ENCODE data around the gene HEBP2. TPM values are rescaled to one million over a fixed set of nuclear protein-coding genes. Genes with fewer than 3 reads are reported as not detected.

Gene HEBP2
- total and polyA plus RNA-seq, 4 donors, result 14.4 to 56.9 (median 25.7) TPM

DNA sequence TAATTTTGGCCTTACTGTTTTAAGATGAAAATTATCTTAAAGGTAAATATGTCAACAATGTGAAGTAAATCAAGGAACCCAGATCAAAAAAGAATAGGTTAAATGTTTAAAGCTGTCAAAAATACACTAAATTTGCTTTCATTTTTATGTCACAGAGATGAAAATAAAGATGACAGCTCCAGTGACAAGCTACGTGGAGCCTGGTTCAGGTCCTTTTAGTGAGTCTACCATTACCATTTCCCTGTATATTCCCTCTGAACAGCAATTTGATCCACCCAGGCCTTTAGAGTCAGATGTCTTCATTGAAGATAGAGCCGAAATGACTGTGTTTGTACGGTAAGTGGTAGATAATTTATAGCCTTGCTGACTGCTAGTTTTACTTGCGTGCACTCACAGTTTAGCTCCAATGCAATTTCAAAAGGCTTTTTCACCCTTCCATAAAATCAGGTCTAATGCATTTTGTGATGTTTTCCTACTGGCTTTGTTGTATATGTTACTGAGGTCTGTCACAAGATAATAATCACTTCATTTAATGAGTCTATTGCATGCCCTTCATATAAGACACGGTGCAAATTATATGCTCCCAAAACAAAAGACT, 1.9 kb downstream of the HEBP2 start:
- H3K36me3 ChIP-seq (ENCODE audit: control insufficient read depth in 4 of 4, insufficient read depth in 4 of 4, low read length in 4 of 4), result peaks cover 7 to 28% (median 20%) of the 10 kb centered on the region in 4 donors
- no peak overlapping the region for H3K4me3 ChIP-seq
- peaks cover 0 to 10% (median 0%) of the 10 kb centered on the region in 5 donors for H3K4me1 ChIP-seq (ENCODE audit: control insufficient read depth in 5 of 5, insufficient read depth in 5 of 5, low read length in 5 of 5)
- TF ChIP-seq, protein P1, sequence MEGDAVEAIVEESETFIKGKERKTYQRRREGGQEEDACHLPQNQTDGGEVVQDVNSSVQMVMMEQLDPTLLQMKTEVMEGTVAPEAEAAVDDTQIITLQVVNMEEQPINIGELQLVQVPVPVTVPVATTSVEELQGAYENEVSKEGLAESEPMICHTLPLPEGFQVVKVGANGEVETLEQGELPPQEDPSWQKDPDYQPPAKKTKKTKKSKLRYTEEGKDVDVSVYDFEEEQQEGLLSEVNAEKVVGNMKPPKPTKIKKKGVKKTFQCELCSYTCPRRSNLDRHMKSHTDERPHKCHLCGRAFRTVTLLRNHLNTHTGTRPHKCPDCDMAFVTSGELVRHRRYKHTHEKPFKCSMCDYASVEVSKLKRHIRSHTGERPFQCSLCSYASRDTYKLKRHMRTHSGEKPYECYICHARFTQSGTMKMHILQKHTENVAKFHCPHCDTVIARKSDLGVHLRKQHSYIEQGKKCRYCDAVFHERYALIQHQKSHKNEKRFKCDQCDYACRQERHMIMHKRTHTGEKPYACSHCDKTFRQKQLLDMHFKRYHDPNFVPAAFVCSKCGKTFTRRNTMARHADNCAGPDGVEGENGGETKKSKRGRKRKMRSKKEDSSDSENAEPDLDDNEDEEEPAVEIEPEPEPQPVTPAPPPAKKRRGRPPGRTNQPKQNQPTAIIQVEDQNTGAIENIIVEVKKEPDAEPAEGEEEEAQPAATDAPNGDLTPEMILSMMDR (IDR thresholded peaks at IDR 0.05; ENCODE audit: control extremely low read depth, extremely low read depth), result no peak
- no peaks in the 10 kb centered on the region for H3K9me3 ChIP-seq (ENCODE audit: control insufficient read depth in 4 of 4, insufficient read depth in 3 of 4, low read length in 3 of 4)
- H3K9ac ChIP-seq (ENCODE audit: insufficient read depth in 1 of 2, low read length in 2 of 2), result peak overlapping the region in 1 of 2 donors; percentile 29
- WGBS, 2 donors, result 79 to 90% methylated on average over 5 of the region's 5 CpGs
- H3K27me3 ChIP-seq (ENCODE audit: control insufficient read depth in 3 of 3, insufficient read depth in 3 of 3, low read length in 2 of 3), result no peaks in the 10 kb centered on the region
- DNase-seq, result no peak
- H3K27ac ChIP-seq (ENCODE audit: low read depth in 1 of 2, low read length in 1 of 2), result no peak overlapping the region
- ATAC-seq (ENCODE audit: insufficient read depth, low FRiP score), result no peak

DNA sequence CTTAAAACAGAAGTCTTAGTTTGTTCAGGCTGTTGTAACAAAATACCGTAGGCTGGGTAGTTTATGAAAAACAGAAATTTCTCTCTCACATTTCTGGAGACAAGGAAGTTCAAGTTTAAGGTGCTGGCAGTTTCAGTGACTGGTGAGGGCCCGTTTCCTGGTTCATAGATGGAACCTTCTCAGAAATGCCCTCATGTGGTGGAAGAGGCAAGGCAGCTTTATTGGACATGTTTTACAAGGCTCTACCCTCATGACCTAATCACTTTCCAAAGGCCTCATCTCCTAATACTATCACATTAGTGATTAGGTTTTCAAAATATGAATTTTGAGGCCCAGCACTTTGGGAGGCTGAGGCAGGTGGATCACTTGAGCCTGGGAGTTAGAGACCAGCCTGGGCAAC, 2.4 kb downstream of the HEBP2 start:
- Histone ChIP-seq H3K4me3 (no peak overlapping the region), H3K9ac (ENCODE audit: insufficient read depth in 1 of 2, low read length in 2 of 2) (no peak overlapping the region), H3K9me3 (ENCODE audit: control insufficient read depth in 4 of 4, insufficient read depth in 3 of 4, low read length in 3 of 4) (no peaks in the 10 kb centered on the region), H3K27me3 (ENCODE audit: control insufficient read depth in 3 of 3, insufficient read depth in 3 of 3, low read length in 2 of 3) (no peaks in the 10 kb centered on the region), H3K36me3 (ENCODE audit: control insufficient read depth in 4 of 4, insufficient read depth in 4 of 4, low read length in 4 of 4) (peaks cover 9 to 32% (median 22%) of the 10 kb centered on the region in 4 donors), H3K4me1 (ENCODE audit: control insufficient read depth in 5 of 5, insufficient read depth in 5 of 5, low read length in 5 of 5) (peaks cover 0 to 10% (median 0%) of the 10 kb centered on the region in 5 donors), H3K27ac (ENCODE audit: low read depth in 1 of 2, low read length in 1 of 2) (no peak overlapping the region)
- DNase-seq (no peak), ATAC-seq (ENCODE audit: insufficient read depth, low FRiP score) (no peak)
- 45 to 63% methylated on average over 2 of the region's 2 CpGs for WGBS, 2 donors
- TF ChIP-seq, protein P1 (IDR thresholded peaks at IDR 0.05; ENCODE audit: control extremely low read depth, extremely low read depth), result no peak

DNA sequence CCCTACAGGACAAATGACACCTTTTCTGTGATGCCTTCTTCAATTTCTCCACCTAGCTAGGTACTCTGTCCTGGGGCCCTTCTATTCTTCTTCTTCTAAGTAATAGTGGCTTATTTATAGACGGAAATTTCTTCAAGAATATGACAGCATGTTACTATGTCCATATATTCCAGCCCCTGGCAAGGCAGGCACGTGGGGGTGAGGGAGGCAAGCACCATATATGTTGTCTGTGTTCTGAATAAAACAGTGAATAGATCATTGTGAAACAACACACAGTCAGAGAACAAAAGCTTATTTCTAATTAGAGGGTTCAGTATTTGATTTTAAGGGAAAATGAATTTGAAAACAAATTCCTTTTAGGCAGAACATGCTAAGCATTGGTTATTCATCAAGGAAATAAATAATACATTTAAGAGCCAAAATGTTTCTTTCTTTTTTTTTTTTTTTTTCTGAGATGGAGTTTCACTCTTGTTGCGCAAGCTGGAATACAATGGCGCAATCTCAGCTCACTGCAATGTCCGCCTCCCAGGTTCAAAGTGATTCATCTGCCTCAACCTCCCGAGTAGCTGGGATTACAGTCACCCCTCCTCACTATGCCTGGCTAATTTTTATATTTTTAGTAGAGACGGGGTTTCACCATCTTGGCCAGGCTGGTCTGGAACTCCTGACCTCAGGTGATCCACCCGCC, 6.2 kb downstream of the HEBP2 start:
- no peaks in the 10 kb centered on the region for H3K27me3 ChIP-seq (ENCODE audit: control insufficient read depth in 3 of 3, insufficient read depth in 3 of 3, low read length in 2 of 3)
- ATAC-seq (ENCODE audit: insufficient read depth, low FRiP score) (no peak), DNase-seq (no peak)
- TF ChIP-seq, protein P1 (IDR thresholded peaks at IDR 0.05; ENCODE audit: control extremely low read depth, extremely low read depth), result no peak
- peaks cover 0 to 3% (median 0%) of the 10 kb centered on the region in 5 donors for H3K4me1 ChIP-seq (ENCODE audit: control insufficient read depth in 5 of 5, insufficient read depth in 5 of 5, low read length in 5 of 5)
- no peak overlapping the region for H3K27ac ChIP-seq (ENCODE audit: low read depth in 1 of 2, low read length in 1 of 2)
- H3K4me3 ChIP-seq, result no peak overlapping the region
- peaks cover 9 to 48% (median 37%) of the 10 kb centered on the region in 4 donors for H3K36me3 ChIP-seq (ENCODE audit: control insufficient read depth in 4 of 4, insufficient read depth in 4 of 4, low read length in 4 of 4)
- H3K9ac ChIP-seq (ENCODE audit: insufficient read depth in 1 of 2, low read length in 2 of 2), result no peak overlapping the region
- 55 to 69% methylated on average over 8 of the region's 8 CpGs for WGBS, 2 donors
- H3K9me3 ChIP-seq (ENCODE audit: control insufficient read depth in 4 of 4, insufficient read depth in 3 of 4, low read length in 3 of 4), result no peaks in the 10 kb centered on the region

Data from lung (tissue), 12 donors.